H1 (cell line): ENCODE results near the gene RAB25. TPM values are rescaled to one million over a fixed set of nuclear protein-coding genes. Genes with fewer than 3 reads are reported as not detected.

Experiments used
- CTCF ChIA-PET: fragments of 300-600 bp; sonication (Branson Sonifier 250); formaldehyde crosslinking; loops from one replicate; lab custom pipeline; 2021; ENCODE audit not compliant: partially characterized antibody; lab: Charles Lee
- POLR2A ChIA-PET: fragments of 300-600 bp; sonication (Branson Sonifier 250); formaldehyde crosslinking; loops from one replicate; lab custom pipeline; 2021; ENCODE audit warnings: inconsistent platforms; ENCODE audit not compliant: partially characterized antibody; lab: Charles Lee
- DNase-seq, 2 experiments: peaks; one replicate each; pipeline versions ENCODE4 v3.0.0 to v3.0.0-alpha.2; 2010 to 2022; ENCODE audit warnings: low spot score in 2 of 2, low read depth in 1 of 2, mixed read lengths in 1 of 2
- FAIRE-seq: peaks from 2 replicates; lab custom pipeline; 2011; peaks lifted over from hg19 to GRCh38; lab: Jason Lieb, UNC
- H2AFZ ChIP-seq: 2 replicates; pipeline ENCODE4 v1.8.1; 2012; ENCODE audit warnings: low read length, inconsistent platforms
- H2AK5ac ChIP-seq: 2 replicates; pipeline ENCODE4 v1.6.1; 2013; ENCODE audit warnings: low read depth, low read length
- H2BK120ac ChIP-seq: replicated peaks from 2 replicates; pipeline ENCODE3; 2013; ENCODE audit warnings: low read depth, low read length, inconsistent platforms
- H2BK12ac ChIP-seq: 2 replicates; pipeline ENCODE4 v1.6.1; 2013; ENCODE audit warnings: low read depth, low read length
- H2BK15ac ChIP-seq: 2 replicates; pipeline ENCODE4 v1.6.1; 2013; ENCODE audit warnings: low read length
- H2BK20ac ChIP-seq: 2 replicates; pipeline ENCODE4 v1.6.1; 2013; ENCODE audit warnings: low read length
- H2BK5ac ChIP-seq: 2 replicates; pipeline ENCODE4 v1.6.1; 2013; ENCODE audit warnings: low read depth, low read length
- H3K14ac ChIP-seq: 2 replicates; pipeline ENCODE4 v1.6.1; 2013; ENCODE audit warnings: inconsistent platforms; ENCODE audit not compliant: insufficient read length
- H3K18ac ChIP-seq: 2 replicates; pipeline ENCODE4 v1.6.1; 2013; ENCODE audit warnings: low read length; ENCODE audit errors: extremely low read depth
- H3K23ac ChIP-seq: 2 replicates; pipeline ENCODE4 v1.6.1; 2013; ENCODE audit warnings: inconsistent platforms; ENCODE audit not compliant: insufficient read length
- H3K23me2 ChIP-seq: 2 replicates; pipeline ENCODE4 v1.6.1; 2013; ENCODE audit warnings: low read depth, low read length
- H3K27ac ChIP-seq: 2 replicates; pipeline ENCODE4 v1.6.1; 2011; ENCODE audit warnings: low read depth, low read length, inconsistent platforms
- H3K27me3 ChIP-seq, 4 experiments: replicated peaks in 1 of 4; 1 replicate in 1 of 4; 2 replicates in 3 of 4; pipeline versions ENCODE4 v1.6.1 to v1.8.1; 2011 to 2013; ENCODE audit warnings: low read length in 3 of 4, mild to moderate bottlenecking in 3 of 4, inconsistent platforms in 2 of 4, mixed read lengths in 2 of 4, moderate library complexity in 1 of 4; ENCODE audit not compliant: control insufficient read depth in 3 of 4, insufficient read depth in 3 of 4; ENCODE audit errors: extremely low read depth in 1 of 4
- H3K36me3 ChIP-seq, 4 experiments: 2 replicates each; pipeline versions ENCODE4 v1.6.1 to v1.8.1; 2011 to 2013; ENCODE audit warnings: mild to moderate bottlenecking in 4 of 4, low read length in 3 of 4, moderate library complexity in 2 of 4, control low read depth in 1 of 4, inconsistent platforms in 1 of 4; ENCODE audit not compliant: insufficient read depth in 4 of 4, control insufficient read depth in 2 of 4
- H3K4ac ChIP-seq: replicated peaks from 2 replicates; pipeline ENCODE3; 2013; ENCODE audit warnings: low read length, low read depth, mixed read lengths, inconsistent platforms; ENCODE audit not compliant: insufficient read length
- H3K4me1 ChIP-seq, 4 experiments: replicated peaks in 1 of 4; 1 replicate in 1 of 4; 2 replicates in 3 of 4; pipeline versions ENCODE4 v1.6.1 to v1.8.1; 2011 to 2013; ENCODE audit warnings: low read length in 3 of 4, inconsistent platforms in 2 of 4, mixed read lengths in 1 of 4; ENCODE audit not compliant: insufficient read depth in 4 of 4, control insufficient read depth in 3 of 4
- H3K4me2 ChIP-seq, 2 experiments: 2 replicates each; pipeline versions ENCODE4 v1.6.1 to v1.8.1; 2011 to 2013; ENCODE audit warnings: low read depth in 2 of 2, low read length in 2 of 2, control low read depth in 1 of 2, inconsistent platforms in 1 of 2, mild to moderate bottlenecking in 1 of 2; ENCODE audit not compliant: insufficient read depth in 1 of 2
- H3K4me3 ChIP-seq, 4 experiments: fragments of 200-600, 300-600 bp in 1 of 4; sonication (generic), shearing (Covaris generic), sonication (Bioruptor Twin) in 1 of 4; 2 replicates each; pipeline versions ENCODE4 v1.5.1 to v1.8.1; 2011 to 2016; ENCODE audit warnings: low read length in 4 of 4, low read depth in 3 of 4, control low read depth in 2 of 4, inconsistent platforms in 2 of 4, mild to moderate bottlenecking in 2 of 4, mixed read lengths in 1 of 4, moderate library complexity in 1 of 4; ENCODE audit not compliant: insufficient read depth in 2 of 4; ENCODE audit errors: extremely low read depth in 1 of 4
- H3K56ac ChIP-seq: replicated peaks from 2 replicates; pipeline ENCODE3; 2013; ENCODE audit warnings: low read depth, mild to moderate bottlenecking, mixed read lengths, low read length, inconsistent platforms; ENCODE audit not compliant: insufficient read length
- H3K79me1 ChIP-seq: 2 replicates; pipeline ENCODE4 v1.6.1; 2013; ENCODE audit warnings: low read depth, low read length, control low read depth
- H3K79me2 ChIP-seq, 2 experiments: 2 replicates each; pipeline versions ENCODE4 v1.6.1 to v1.8.1; 2012 to 2013; ENCODE audit warnings: low read length in 2 of 2, mild to moderate bottlenecking in 2 of 2, inconsistent platforms in 1 of 2; ENCODE audit not compliant: insufficient read depth in 2 of 2, control insufficient read depth in 1 of 2
- H3K9ac ChIP-seq, 4 experiments: replicated peaks in 1 of 4; 1 replicate in 1 of 4; 2 replicates in 3 of 4; pipeline versions ENCODE4 v1.6.1 to v1.8.1; 2011 to 2013; ENCODE audit warnings: low read depth in 3 of 4, low read length in 3 of 4, control low read depth in 2 of 4, mild to moderate bottlenecking in 2 of 4, moderate library complexity in 2 of 4, inconsistent platforms in 1 of 4; ENCODE audit errors: extremely low read depth in 1 of 4
- H3K9me3 ChIP-seq, 2 experiments: 2 replicates each; pipeline versions ENCODE4 v1.6.1 to v1.8.1; 2012 to 2013; ENCODE audit warnings: mild to moderate bottlenecking in 2 of 2, moderate library complexity in 2 of 2, control low read depth in 1 of 2, inconsistent platforms in 1 of 2, low read depth in 1 of 2, low read length in 1 of 2, mixed read lengths in 1 of 2; ENCODE audit not compliant: insufficient read depth in 2 of 2
- H4K20me1 ChIP-seq, 2 experiments: replicated peaks in 1 of 2; 2 replicates each; pipeline versions ENCODE3 to v1.8.1; 2011 to 2013; ENCODE audit warnings: inconsistent platforms in 2 of 2, low read length in 2 of 2, mild to moderate bottlenecking in 1 of 2; ENCODE audit not compliant: insufficient read depth in 2 of 2, control insufficient read depth in 1 of 2
- H4K5ac ChIP-seq: 2 replicates; pipeline ENCODE4 v1.6.1; 2013; ENCODE audit warnings: low read length, low read depth, mixed read lengths, inconsistent platforms; ENCODE audit not compliant: insufficient read length
- H4K8ac ChIP-seq: 2 replicates; pipeline ENCODE4 v1.8.0; 2013; ENCODE audit warnings: mild to moderate bottlenecking, moderate library complexity, low read length, inconsistent platforms; ENCODE audit not compliant: insufficient read depth; ENCODE audit errors: extremely low read depth
- H4K91ac ChIP-seq: replicated peaks from 2 replicates; pipeline ENCODE3; 2013; ENCODE audit warnings: low read length, mixed read lengths, inconsistent platforms; ENCODE audit not compliant: insufficient read length
- BCL11A ChIP-seq, 2 experiments: IDR thresholded peaks; one replicate each; pipeline ENCODE4 v1.6.1; 2011; ENCODE audit warnings: low read depth in 2 of 2, low read length in 2 of 2, mild to moderate bottlenecking in 2 of 2
- BRCA1 ChIP-seq: IDR thresholded peaks from 2 replicates; pipeline ENCODE4 v1.6.1; 2012; ENCODE audit warnings: low read depth, low read length, improper control_type of control experiment
- EP300 ChIP-seq, 2 experiments: IDR thresholded peaks; 1 replicate in 1 of 2; 2 replicates in 1 of 2; pipeline ENCODE4 v1.6.1; 2011 to 2012; ENCODE audit warnings: low read depth in 2 of 2, low read length in 2 of 2, mild to moderate bottlenecking in 2 of 2, borderline replicate concordance in 1 of 2, inconsistent platforms in 1 of 2, moderate library complexity in 1 of 2
- GABPA ChIP-seq: IDR thresholded peaks from 2 replicates; pipeline ENCODE4 v1.6.1; 2011; ENCODE audit warnings: mild to moderate bottlenecking, low read length, moderate library complexity, borderline replicate concordance; ENCODE audit not compliant: insufficient read depth
- HDAC2 ChIP-seq, 2 experiments: fragments of 300-600 bp in 1 of 2; sonication (generic) in 1 of 2; IDR thresholded peaks; 2 replicates each; pipeline ENCODE4 v1.6.1; 2011 to 2012; ENCODE audit warnings: low read depth in 2 of 2, low read length in 2 of 2, mild to moderate bottlenecking in 2 of 2, moderate library complexity in 2 of 2, borderline replicate concordance in 1 of 2, inconsistent platforms in 1 of 2
- KDM4A ChIP-seq: IDR thresholded peaks from one replicate; pipeline ENCODE4 v1.7.1; 2012; ENCODE audit warnings: low read depth, mild to moderate bottlenecking, moderate library complexity, low read length, inconsistent platforms; ENCODE audit not compliant: severe bottlenecking
- KDM5A ChIP-seq: fragments of 200-600 bp; IDR thresholded peaks from 2 replicates; pipeline ENCODE4 v1.7.1; 2012; ENCODE audit warnings: mild to moderate bottlenecking, low read length, inconsistent platforms, mixed read lengths
- PHF8 ChIP-seq: fragments of 200-600 bp; sonication (generic); conservative IDR thresholded peaks from 2 replicates; pipeline ENCODE4 v1.7.1; 2012; ENCODE audit warnings: low read depth, mild to moderate bottlenecking, inconsistent platforms, low read length, moderate library complexity
- SP1 ChIP-seq: IDR thresholded peaks from 2 replicates; pipeline ENCODE4 v1.6.1; 2011; ENCODE audit warnings: low read depth, low read length
- SP2 ChIP-seq: IDR thresholded peaks from 2 replicates; pipeline ENCODE4 v1.6.1; 2012; ENCODE audit warnings: mild to moderate bottlenecking, low read length, inconsistent platforms
- SRF ChIP-seq: IDR thresholded peaks from 2 replicates; pipeline ENCODE4 v1.6.1; 2011; ENCODE audit warnings: mild to moderate bottlenecking, low read depth, low read length, moderate library complexity
- TBP ChIP-seq: IDR thresholded peaks from 2 replicates; pipeline ENCODE4 v1.6.1; 2011; ENCODE audit warnings: low read depth, low read length, improper control_type of control experiment
- TCF12 ChIP-seq: IDR thresholded peaks from 2 replicates; pipeline ENCODE4 v1.6.1; 2011; ENCODE audit warnings: low read depth, mild to moderate bottlenecking, low read length
- YY1 ChIP-seq: IDR thresholded peaks from 2 replicates; pipeline ENCODE4 v1.6.1; 2011; ENCODE audit warnings: low read depth, mild to moderate bottlenecking, low read length
- WGBS, 2 experiments: shearing (Covaris generic) in 1 of 2; methylation state at CpG; one replicate each; pipeline versions ENCODE4 v1.1.6 to v1.1.7; 2013 to 2015; ENCODE audit warnings: low lambda C conversion rate in 2 of 2, mixed read lengths in 2 of 2, inconsistent platforms in 1 of 2, low coverage in 1 of 2, missing lambda C conversion rate in 1 of 2; ENCODE audit not compliant: insufficient replicate concordance in 2 of 2, insufficient coverage in 1 of 2, insufficient read length in 1 of 2; ENCODE audit errors: extremely low coverage in 1 of 2, missing lambda C conversion rate in 1 of 2; 5-methylcytosine and 5-hydroxymethylcytosine counted together
- polyA plus RNA-seq, 7 experiments: library from polyadenylated mRNA; depleted of rRNA in 3 of 7; stranded (reverse) in 5 of 7; unstranded in 2 of 7; fragments of >200 nt in 5 of 7; fragments of 200-250 nt in 2 of 7; gene quantifications; 1 replicate in 5 of 7; 2 replicates in 1 of 7; 4 replicates in 1 of 7; pipeline versions ENCODE4 v1.2.1 to v1.2.3, GENCODE V29; 2011 to 2013; ENCODE audit warnings: missing spikeins in 2 of 7, mixed read lengths in 2 of 7
- total RNA-seq: library from RNA; stranded (reverse); fragmentation: NEBNext Ultra II Directional; extraction: Animal tissue kit (Norgen Biotek cat#: 25700); gene quantifications from 2 replicates; pipeline ENCODE4 v1.2.1, GENCODE V29; 2021

Gene RAB25
- total and polyA plus RNA-seq, 2 of the 8 experiments (the other 6 are each of a cell fraction or from before 2014, with no cell fraction given), result 34.8 to 98.2 TPM

DNA sequence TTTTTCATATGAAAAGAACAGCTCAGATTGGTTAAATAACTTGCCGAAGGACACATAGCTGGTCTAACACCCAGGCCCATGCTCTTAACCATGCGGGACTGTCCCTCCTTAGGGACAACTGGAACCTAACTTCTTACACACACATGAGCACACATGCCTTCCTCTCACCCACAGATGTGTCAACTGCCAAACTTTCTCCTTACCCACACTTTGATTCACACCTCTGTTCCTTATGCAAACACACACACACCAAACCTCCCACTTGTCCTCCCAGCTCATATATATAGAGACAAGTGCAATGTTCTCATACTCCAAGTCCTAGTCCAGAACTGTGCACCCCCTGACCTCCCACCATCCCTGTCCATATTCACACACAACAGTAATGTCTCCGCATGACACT is 4.3 kb downstream of the RAB25 start:
- Histone ChIP-seq H3K23me2 (peaks cover 6% of the 10 kb centered on the region), H2BK20ac (no peak overlapping the region), H2AK5ac (no peak overlapping the region), H2BK5ac (no peak overlapping the region), H3K27me3 (no peaks in the 10 kb centered on the region), H3K14ac (no peak overlapping the region), H2AFZ (no peak overlapping the region), H2BK12ac (no peak overlapping the region), H4K8ac (no peak overlapping the region), H3K4me2 (no peak overlapping the region), H3K23ac (no peak overlapping the region), H3K9me3 (no peaks in the 10 kb centered on the region), H3K79me2 (peaks cover 0 to 4% of the 10 kb centered on the region in 2 experiments; a peak in 1 of 4 replicates), H3K36me3 (0 out of 8 replicates have a peak, but pooled peaks cover 0 to 2% (median 0%) of the 10 kb centered on the region in 4 experiments), H3K27ac (no peak overlapping the region), H3K4me3 (no peak overlapping the region), H3K4ac (no peak overlapping the region), H2BK120ac (no peak overlapping the region), H3K4me1 (peaks cover 0 to 20% (median 12%) of the 10 kb centered on the region in 4 experiments; a peak in 6 of 7 replicates), H4K20me1 (peaks cover 3 to 12% of the 10 kb centered on the region in 2 experiments), H4K91ac (no peak overlapping the region), H3K18ac (no peak overlapping the region), H3K9ac (no peak overlapping the region), H3K79me1 (no peaks in the 10 kb centered on the region), H3K56ac (no peak overlapping the region), H4K5ac (no peak overlapping the region), H2BK15ac (peak overlapping the region; percentile 88; the same call in 1 of the 2 replicates)
- DNase-seq, result no peak
- ChIA-PET POLR2A (interaction anchor here (0.7 to 7.3 kb wide), 9 partner anchors 9 to 133 kb away, joined by 3 to 37 read pairs (median 5); partner anchors contain the start of genes ARHGEF2, LAMTOR2, MEX3A and UBQLN4), CTCF (interaction anchor here (0.7 to 10.0 kb wide), 27 partner anchors 8 to 127 kb away, joined by 3 to 139 read pairs (median 9); partner anchors contain the start of genes ARHGEF2, LAMTOR2 and UBQLN4)
- FAIRE-seq, result no peak
- WGBS, 2 experiments, result 96% methylated on average over 3 of the region's 3 CpGs; no CpG with 5 or more reads in 1 of the 2 experiments
- TF ChIP-seq GABPA (no peak), BCL11A (IDR thresholded peaks at IDR 0.05; ENCODE audit: low read depth in 2 of 2, low read length in 2 of 2) (no peak), TBP (no peak), KDM4A (no peak), YY1 (no peak), EP300 (IDR thresholded peaks at IDR 0.05; ENCODE audit: borderline replicate concordance in 1 of 2, low read depth in 2 of 2, low read length in 2 of 2) (no peak), TCF12 (no peak), SP1 (no peak), SP2 (no peak), PHF8 (no peak), HDAC2 (IDR thresholded peaks at IDR 0.05; ENCODE audit: borderline replicate concordance in 1 of 2, low read depth in 2 of 2, low read length in 2 of 2) (no peak), SRF (no peak), KDM5A (no peak), BRCA1 (no peak)
